MV-4-11 (cell line): ENCODE measurements around the gene HOXC9.
A peak's percentile ranks its signal among the peaks of the same experiment; 100 is the strongest.

Experiments
- DNase-seq: peaks from one replicate; lab custom pipeline; 2025; lab: John Stamatoyannopoulos, UW

Gene HOXC9

DNA sequence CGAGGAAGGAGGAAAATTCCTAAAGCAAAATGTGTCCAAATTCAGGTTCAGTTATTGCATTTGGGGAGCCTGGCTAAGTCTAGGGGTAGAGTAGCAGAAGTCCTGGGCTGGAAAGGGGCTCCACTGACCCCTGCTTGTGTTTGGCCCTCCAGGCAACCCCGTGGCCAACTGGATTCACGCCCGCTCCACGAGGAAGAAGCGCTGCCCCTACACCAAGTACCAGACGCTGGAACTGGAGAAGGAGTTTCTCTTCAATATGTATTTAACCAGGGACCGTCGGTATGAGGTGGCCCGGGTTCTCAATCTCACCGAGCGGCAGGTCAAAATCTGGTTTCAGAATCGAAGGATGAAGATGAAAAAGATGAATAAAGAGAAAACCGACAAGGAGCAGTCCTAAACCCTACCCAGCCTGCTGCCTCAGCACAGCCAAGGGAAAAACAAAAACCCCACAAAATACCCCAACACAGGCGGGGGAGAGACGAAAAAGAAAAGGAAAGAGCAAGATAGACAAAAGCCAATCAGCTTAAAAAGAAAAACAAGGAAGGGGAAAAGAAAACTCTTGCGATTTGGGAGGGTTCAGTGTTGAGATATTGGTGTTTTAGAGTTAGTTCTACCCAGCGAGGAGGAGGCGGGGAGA, 2.4 kb downstream of the HOXC9 start:
- no peak for DNase-seq

DNA sequence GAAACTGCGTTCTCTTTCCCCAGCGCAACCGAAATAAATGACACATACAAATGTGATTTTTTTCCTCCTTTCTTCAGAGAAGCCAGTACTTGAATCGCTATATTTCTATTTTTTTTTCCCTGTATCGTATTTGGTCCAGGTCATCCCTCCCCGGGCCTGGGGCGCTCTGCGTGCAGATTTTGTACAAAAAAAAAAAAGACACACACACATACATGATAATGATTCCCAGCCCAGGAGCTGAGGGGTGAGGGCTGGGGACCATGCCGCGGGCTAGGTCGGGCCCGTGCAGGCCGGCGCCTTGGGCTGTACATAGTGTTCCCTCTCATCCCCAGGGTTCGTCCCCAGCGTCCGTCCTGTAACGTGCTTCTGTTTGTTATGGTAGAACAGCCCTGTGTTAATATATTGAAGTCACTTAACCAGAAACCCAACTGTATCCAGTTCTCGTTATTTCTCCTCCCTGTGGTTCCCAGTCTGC, 3.0 kb downstream of the HOXC9 start:
- no peak for DNase-seq

DNA sequence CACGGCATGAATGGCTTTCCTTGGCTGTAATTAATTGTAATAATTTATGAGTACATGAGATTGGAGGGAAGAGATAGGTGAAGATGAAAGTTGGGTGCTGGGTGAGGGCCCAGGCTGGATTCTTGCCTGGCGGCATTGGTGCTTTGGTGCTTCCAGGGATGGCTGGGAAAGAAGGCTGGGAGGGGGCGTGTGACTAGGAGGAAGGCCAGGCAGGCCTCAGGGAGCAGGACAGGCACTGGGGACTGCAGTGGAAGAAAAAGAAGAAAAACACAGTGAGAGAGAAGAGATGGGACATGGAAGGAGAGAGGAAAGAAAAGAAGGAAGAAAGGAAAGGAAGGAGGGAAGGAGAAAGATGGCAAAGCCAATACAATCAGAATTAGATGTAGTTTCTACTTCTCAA, 3.7 kb downstream of the HOXC9 start:
- DNase-seq = no peak

DNA sequence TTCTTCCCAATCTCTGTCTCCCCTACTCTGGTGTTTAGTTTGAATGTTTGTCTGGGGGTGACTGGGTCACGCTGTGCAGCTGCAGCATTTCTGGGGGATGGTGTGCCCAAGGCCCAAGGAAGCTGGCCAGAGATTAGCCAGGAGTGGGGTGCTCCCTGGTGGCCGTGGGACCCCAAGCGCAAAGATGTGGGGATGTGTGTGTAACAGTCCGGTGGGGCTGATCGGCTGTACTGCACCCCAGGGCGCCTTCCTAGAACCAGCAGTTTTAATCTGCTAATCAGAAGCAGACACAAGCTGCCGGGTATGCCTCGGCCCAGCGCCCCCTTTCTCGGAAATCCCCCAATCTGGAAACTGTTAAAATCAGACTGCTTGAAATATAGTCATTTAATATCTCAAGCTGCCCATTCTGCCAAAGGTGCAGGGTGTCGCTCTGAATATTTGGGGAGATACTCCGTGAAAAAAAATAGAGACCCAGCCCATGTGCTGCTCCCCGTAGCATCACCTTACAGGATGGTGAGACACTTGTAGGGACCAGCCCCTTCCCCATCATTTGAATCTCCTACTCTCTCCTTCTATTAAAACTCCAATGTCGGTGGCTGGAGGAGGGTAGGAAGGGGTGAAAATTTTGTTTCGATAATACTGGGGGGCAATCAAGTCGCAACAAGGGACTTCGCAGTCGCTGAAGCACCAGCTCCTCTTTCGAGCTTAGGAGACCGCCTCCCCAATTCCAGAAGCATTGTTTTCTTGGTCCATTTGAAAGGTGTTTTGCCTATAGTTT, 4.3 kb downstream of the HOXC9 start:
- no peak for DNase-seq

DNA sequence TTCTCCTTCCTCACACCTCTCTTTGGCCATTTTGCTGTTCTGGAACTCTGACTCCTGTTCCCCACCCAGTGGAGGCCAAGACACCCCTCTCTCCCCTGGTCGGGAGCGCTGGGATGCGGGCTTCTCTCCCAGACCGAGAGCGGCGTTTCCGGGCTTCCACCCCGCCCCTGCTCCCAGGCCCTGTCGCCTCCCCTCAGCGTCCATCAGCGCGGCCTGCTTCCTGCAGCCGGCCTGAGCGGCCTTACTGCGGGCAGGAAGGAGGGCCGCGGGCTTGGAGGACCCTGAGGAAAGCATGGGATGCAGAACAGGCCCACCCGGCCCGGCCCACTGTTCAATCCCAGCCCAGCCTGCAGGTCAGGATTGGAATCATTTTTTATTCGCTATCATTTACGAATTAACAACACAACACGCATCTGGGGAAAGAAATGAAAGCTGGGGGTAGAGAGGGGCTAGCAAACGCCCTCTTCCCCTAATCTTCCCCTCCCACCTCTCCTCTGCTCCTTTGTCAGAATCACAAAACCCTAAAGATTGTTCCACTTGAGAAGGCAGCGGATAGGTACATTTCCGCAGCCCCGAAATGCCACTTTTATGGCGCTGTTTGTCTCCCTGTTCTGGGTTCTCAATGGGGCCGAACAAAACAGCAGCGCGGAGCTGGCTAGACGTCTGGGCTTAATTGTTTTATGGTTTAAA, 5.0 kb downstream of the HOXC9 start:
- no peak for DNase-seq

DNA sequence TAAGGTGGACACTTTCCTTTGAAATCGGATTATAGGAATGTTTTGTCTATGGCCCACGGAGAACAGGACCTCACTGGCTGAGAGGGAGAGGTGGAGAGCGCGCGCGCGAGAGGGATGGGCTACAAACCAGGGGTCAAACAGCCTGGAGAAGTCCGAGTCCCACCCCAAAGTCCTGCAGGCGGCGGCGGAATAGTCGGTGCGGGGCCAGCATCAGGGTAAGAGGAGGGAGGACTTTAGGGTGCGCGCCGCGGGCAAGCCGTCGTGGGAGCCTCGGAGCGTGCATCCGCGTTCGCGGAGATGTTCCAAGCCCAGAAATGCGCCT, 5.5 kb downstream of the HOXC9 start:
- DNase-seq = no peak

DNA sequence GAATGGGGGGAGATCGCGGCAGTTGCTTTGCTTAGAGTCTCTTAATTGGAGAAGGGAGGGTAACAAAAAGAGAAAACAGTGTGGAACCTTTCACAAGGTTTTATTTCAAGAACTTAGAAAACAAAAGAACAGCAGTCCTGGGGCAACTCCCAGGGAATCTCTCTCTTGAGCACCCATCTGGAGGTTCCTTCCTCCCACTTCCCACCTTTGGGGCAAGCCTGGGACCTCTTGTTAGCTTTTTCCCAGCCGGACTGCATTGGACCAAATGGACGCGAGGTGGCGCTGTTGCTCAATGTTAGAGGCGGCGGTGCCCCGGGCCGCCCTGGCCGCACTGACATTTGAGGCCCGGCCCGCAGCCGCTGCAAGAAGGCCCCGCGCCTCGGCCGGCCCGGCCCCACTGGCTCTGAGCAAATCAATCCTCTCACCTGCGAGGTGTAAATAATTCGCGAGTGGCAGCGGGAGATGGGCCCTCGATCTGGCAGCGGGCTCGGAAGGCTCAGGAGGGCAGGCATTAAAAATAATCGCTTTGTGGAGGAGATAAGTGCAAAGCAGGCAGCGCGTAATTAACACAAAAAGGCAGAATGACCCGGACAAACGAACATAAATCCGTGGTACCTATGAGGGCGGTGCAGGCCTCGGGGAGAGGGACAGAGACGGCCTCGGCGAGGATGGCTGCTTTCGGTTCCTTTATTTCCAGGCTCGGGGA, 6.0 kb downstream of the HOXC9 start:
- DNase-seq = peak; percentile 50

DNA sequence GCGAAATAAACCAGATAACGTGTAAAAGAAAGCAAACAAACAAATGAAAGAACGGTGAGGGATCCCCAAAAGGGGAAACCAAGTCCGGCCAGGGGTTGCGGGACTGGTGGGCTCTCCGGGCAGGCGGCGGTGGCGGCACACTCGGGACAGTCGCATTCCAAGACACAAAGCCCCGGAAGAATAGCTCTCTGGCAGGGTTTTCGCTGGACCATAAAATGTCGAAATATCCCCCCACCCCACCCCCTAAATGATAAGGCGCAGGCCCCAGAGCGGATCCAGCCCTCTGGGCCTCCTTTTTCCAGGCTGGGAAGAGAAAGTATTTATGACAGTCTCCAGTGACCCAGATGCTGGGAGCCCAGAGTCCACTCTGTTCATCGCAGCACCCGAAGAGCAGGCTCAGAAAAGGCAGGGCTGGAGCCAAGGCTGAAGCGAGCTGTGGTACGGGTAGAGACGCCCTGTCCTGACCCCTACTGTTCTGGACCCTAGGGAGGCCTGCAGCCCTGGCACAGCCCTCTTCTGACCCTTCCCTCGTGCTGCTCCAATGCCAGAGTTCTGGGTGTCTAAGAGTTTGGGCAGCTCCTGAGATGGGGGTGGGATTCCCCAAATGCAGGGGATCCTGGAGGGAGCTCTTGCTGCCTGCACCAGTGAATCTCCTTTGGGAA, 6.7 kb downstream of the HOXC9 start:
- no peak for DNase-seq

DNA sequence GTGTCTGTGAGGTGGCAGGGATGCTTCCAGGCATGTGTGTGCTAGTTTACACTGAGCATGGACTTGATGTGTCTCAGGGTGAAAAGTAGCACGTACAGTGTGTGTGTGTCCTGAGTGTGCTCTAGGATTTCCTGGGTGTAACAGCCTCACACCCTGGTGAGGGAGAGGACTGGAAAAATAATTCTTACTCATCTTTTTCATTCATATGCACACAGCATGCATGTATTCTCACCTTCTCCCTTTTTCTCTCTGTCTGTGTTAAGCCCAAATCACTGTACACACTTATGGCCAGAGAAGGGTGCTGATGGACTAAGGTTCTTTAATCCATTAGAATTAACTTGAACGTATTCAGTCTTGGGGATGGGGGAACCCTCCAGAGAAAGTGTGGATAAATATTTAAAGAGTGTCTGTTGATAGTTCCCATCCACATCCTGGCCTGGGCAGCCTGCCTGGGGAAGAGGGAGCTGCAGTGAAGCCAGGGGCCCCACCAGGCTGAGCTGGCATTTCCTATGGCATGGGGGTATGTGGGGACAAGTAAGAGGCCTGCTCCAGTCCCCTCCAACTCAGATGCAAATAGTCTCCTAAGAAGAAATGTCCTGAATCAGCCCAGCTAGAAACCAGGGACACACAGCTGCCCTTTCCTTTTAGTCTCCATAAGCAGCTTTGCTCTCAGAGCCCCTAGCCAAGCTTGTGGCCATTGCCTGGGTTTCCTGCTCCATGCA, 7.7 kb downstream of the HOXC9 start:
- no peak for DNase-seq

DNA sequence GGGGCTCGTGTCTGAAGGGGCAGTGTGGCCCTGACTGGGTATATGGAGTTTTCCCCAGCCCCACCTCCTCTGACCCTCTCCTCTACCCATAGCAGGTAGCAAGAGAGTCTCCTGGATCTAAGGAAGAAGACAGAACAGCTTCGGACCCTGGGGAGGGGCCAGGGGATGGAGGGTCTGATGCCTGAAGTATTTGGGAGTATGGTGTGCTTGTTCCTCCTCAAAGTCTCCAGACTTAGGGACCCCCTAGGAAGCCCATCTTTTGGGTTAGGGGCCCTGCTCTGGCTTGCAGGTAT, 8.2 kb downstream of the HOXC9 start:
- DNase-seq = no peak

DNA sequence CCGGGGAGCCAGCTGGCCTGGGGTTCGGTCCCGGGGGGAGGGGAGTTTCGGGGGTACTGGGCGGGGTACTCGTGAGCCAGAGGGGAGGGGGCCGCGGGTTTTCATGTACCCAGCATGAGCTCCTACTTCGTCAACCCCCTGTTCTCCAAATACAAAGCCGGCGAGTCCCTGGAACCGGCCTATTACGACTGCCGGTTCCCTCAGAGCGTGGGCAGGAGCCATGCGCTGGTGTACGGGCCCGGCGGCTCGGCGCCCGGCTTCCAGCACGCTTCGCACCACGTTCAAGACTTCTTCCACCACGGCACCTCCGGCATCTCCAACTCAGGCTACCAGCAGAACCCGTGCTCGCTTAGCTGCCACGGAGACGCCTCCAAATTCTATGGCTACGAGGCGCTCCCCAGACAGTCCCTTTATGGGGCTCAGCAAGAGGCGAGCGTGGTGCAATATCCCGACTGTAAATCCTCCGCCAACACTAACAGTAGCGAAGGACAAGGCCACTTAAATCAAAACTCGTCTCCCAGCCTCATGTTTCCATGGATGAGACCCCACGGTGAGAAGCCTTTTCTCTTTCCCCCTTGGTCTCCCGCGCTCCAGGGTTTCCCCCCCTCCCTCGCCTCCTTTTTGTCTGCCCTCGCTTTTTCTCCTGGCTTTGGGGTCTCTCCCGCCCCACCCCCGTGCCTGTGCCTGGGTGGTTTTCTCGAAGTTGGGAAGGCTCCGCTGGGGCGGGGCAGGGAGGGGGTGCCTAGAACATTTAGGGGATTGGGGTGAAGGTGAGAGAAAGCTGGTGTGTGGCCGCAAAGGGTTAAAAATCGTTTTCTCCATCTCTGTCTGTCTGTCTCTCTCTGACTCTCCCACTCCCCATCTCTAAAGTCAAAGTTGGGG, 9.5 kb downstream of the HOXC9 start:
- peak; percentile 8 for DNase-seq

DNA sequence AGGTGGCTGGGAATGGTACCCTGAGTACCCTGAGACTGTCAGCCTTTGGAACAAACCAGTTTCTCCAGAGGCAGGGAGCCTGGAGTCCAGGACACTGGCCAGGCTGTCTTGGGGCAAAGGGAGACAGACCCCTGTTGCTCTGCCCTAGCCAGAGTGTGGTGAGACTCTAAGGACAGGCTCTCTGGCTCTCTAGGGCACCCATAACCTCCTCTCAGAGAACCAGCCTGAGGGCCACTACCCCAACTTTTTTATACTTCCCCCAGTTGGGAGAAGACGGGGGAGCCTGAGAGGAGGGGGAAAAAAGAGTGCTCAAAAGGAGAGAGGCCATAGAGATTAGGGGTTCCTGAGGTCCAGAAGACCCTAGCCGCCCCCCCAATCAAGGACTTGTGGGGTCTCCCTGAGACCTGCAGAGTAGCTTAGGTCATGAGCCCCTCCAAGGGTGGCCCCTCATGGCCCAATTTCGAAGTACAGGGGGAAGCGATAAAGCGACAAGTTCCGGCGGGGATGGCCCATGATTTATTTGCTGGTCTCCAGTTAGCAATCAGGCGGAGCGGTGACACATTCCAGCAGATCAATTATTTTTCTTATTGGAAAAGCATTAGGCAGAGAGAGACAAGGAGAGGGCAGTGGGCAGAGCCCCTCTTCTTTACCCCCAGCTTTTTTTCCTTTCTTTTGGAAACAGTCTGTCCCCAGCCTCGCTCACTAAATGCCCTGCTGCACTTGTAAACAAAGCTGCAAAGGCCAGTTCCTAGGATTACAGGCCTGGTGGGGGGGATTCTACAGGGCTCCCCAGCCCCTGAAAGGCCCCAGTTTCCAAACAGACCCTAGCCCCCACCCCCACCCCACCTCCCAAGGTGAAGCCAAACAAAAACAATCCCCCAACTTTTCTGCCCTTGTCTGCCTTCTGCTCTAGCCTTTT, 10.4 kb downstream of the HOXC9 start:
- DNase-seq = no peak

DNA sequence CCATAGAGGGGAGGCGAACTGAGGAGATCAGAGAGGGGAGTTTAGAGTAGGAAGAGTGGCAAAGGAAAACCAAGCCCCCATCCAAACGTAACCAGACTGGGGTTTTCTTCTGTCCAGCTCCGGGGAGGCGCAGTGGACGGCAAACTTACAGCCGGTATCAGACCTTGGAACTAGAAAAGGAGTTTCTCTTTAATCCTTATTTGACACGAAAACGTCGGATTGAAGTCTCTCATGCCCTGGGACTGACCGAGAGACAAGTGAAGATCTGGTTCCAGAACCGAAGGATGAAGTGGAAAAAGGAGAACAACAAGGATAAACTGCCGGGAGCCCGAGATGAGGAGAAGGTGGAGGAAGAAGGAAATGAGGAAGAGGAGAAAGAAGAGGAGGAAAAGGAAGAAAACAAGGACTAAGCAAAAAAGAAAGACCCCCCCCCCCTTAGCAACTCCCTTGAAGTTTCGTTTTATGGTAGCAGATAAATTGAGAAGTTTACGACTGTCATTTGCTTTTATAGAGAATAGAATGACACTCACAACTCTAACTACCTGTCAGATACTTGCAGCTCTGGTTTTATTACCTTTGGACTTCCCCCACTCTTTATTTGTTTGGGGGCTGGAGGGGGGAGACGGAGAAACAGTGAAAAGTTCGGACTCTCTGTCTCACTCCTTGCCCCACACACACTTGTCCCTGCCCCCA, 11.2 kb downstream of the HOXC9 start:
- no peak for DNase-seq

DNA sequence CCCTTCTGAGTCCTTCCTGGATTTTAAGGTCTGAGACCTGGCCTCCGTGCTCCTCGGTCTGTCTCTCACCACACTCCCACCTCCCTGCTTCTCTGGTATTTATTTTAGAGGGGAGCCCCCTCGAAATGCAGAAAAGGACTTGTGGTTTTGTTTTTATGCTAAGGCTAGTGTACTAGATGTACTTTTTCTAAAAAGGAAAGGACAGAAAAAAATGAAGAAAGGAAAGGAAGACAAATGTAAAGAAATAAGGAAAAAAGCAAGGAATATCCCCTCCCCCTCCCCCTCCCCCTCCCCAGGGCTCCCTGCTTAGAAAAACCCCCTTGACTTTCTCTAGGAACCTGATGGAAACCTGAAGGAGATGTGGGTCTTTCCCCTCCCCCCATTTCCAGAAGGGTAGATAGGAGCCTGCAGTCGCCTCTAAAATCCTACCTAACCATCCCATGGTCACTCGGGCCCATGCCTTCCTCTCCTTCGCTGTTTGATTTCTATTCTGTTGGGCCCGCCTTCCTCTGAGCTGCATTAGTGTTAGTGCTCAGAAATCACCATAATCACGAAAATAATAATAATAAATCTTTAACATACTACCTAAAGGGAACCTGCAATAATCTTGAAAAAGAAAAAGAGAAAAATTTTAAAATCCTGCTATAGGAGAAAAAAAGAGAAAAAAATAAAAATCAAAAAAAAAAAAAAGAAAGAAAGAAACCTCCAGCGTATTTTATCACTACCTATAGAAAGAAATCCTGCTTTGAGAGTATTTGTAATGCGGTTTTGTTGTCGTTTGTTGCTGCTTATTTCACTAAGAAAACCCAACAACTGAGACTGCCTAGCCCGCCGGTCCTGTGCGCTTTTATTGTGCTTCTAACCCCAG, 11.9 kb downstream of the HOXC9 start:
- no peak for DNase-seq

DNA sequence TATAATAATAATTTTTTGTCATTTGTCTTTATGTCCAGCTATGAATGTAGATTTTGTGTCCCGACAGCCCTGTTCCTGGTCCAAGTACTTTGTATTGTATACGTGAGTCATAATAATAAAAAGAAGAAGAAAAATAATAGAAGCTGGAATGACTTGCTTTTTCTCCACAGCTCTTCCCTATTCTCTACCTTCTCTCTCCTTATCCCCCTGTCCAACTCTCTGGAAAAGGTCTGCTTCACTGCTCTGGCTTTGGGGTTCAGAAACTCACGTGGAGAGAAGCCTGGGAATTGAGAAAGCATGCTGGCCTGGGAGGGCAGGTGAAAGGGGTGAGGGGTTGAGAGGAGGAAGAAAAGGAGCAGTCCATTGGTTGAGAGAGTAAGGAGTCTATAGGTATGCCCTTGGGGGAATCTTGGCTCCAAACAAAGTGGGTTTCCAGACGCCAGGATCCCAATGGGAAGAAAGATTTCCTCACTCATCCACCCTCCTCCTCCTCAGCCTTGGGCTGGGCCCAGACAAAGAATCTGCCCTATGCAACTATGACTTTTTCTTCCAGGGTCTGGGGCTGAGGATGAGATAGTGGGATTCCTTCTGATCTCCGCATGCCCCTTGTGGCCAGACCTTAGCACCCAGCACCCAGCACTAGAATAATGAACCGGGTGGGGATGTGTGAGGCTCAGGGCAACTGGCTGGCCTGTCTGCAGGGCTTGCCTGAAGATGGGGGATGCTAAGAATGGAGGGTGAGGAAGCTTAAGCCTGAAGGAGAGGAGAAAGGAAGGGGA, 12.9 kb downstream of the HOXC9 start:
- no peak for DNase-seq

DNA sequence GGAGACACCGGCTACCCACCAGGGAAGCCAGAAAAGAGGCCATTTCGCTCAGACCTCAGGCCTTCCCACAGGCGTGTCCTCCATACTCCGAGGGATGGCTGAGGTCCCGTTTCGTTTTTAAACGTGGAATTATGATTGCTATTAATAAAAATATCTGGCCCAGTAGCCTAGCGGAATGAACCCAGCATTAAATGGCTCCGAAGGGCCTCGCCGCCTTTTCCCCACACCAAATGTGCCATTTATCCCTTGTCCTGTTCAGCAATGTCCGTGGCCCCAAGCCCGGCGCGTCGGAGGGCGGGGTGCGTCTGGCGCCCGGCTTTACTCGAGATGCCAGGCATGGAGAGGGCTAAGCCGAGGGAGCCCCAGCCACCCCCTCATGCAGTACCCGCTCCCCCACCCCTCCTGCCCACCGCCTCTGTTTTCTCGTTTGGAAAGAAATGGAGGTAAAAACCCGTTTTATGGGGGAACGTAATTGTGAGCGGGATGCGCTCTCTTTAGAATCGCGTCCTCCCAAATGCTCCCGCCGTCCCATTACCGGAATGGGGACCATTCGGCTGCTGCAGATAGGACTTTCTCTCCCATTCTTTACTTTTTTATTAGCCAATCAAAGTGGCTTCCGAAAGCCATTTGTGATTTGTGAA, 14.5 kb downstream of the HOXC9 start:
- DNase-seq = no peak
